Colon (tissue), 2 donors: ENCODE measurements around the gene PNCK.

ENCODE experiments used
- FAIRE-seq: peaks from 2 replicates; lab custom pipeline; 2012; peaks lifted over from hg19 to GRCh38; lab: Jason Lieb, UNC
- donor health status: control.
- donor health status: control.

Gene PNCK

GRCh38 chrX:153659268-153659667 is 14.3 kb downstream of the PNCK start:
- no peak for FAIRE-seq

GRCh38 chrX:153657161-153657560 is 16.5 kb downstream of the PNCK start:
- no peak for FAIRE-seq

- no peak for FAIRE-seq
Observed at GRCh38 chrX:153653556-153653955, 20.1 kb downstream of the PNCK start.

GRCh38 chrX:153651540-153652079 is 22.0 kb downstream of the PNCK start:
- FAIRE-seq: no peak

- no peak for FAIRE-seq
Observed at GRCh38 chrX:153650959-153651358, 22.7 kb downstream of the PNCK start.

GRCh38 chrX:153649915-153650782 is 23.5 kb downstream of the PNCK start:
- FAIRE-seq: no peak

- FAIRE-seq: no peak
Observed at GRCh38 chrX:153649178-153649914, 24.3 kb downstream of the PNCK start.

- no peak for FAIRE-seq
Observed at GRCh38 chrX:153648358-153649177, 25.0 kb downstream of the PNCK start.

- no peak for FAIRE-seq
Observed at GRCh38 chrX:153647461-153648357, 25.9 kb downstream of the PNCK start.

GRCh38 chrX:153646620-153647373 is 26.8 kb downstream of the PNCK start, which contains the start of gene DUSP9:
TSS of gene DUSP9 (plus strand) at chrX:153647203. CDS start at chrX:153647954, 751 bp downstream.
- FAIRE-seq: no peak

- FAIRE-seq: no peak
Observed at GRCh38 chrX:153645921-153646488, 27.6 kb downstream of the PNCK start.

GRCh38 chrX:153645151-153645550 is 28.5 kb downstream of the PNCK start:
- no peak for FAIRE-seq

- no peak for FAIRE-seq
Observed at GRCh38 chrX:153644356-153645125, 29.1 kb downstream of the PNCK start.

- no peak for FAIRE-seq
Observed at GRCh38 chrX:153643431-153644351, 29.9 kb downstream of the PNCK start.

- FAIRE-seq: no peak
Observed at GRCh38 chrX:153642655-153643430, 30.8 kb downstream of the PNCK start.

GRCh38 chrX:153642051-153642654 is 31.5 kb downstream of the PNCK start:
- FAIRE-seq: no peak

- no peak for FAIRE-seq
Observed at GRCh38 chrX:153641627-153642026, 32.0 kb downstream of the PNCK start.
